ENCODE measurements around the gene TCF20. TPM values are rescaled to one million over a fixed set of nuclear protein-coding genes. Genes with fewer than 3 reads are reported as not detected.
A peak's percentile ranks its signal among the peaks of the same experiment; 100 is the strongest.

Gene TCF20
- polyA plus RNA-seq, 3 donors = 0.67 to 11.1 (median 0.99) TPM

GRCh38 chr22:42317008-42317407 lies 46.6 kb upstream of the TCF20 start:
- no peaks in the 10 kb centered on the region for H3K36me3 Mint-ChIP-seq
- Histone ChIP-seq H3K36me3 (replicated peaks in 1 of 2; ENCODE audit: control insufficient read depth in 1 of 2, insufficient read depth in 2 of 2, low read length in 2 of 2) (no peaks in the 10 kb centered on the region), H3K4me2 (replicated peaks; ENCODE audit: extremely low read depth, low read length, poor library complexity, severe bottlenecking) (no peak overlapping the region), H3K9me3 (replicated peaks in 1 of 2; ENCODE audit: control insufficient read depth in 1 of 2, insufficient read depth in 1 of 2, low read length in 2 of 2) (no peaks in the 10 kb centered on the region), H3K4me3 (replicated peaks in 1 of 3; ENCODE audit: low read depth in 2 of 3, low read length in 3 of 3) (no peak overlapping the region), H3K4me1 (ENCODE audit: control insufficient read depth in 1 of 2, insufficient read depth in 2 of 2, low read length in 2 of 2) (peaks cover 0 to 4% of the 10 kb centered on the region in 2 donors), H2AFZ (ENCODE audit: insufficient read depth, low read depth, low read length, poor library complexity, severe bottlenecking) (no peak overlapping the region), H3K79me2 (ENCODE audit: insufficient read depth, low read length) (no peaks in the 10 kb centered on the region), H3K27ac (ENCODE audit: low read depth in 1 of 2, low read length in 2 of 2) (no peak overlapping the region), H3K9ac (ENCODE audit: insufficient read depth, low read length, poor library complexity, severe bottlenecking) (no peak overlapping the region), H3K27me3 (ENCODE audit: control insufficient read depth in 2 of 2, insufficient read depth in 2 of 2, low read length in 2 of 2) (peaks cover 0 to 15% of the 10 kb centered on the region in 2 donors), H4K20me1 (ENCODE audit: insufficient read depth, low read length) (no peaks in the 10 kb centered on the region)
- no peak overlapping the region for H3K4me3 Mint-ChIP-seq
- H3K27me3 Mint-ChIP-seq (ENCODE audit: low read depth in 3 of 3) = peaks cover 15 to 26% (median 26%) of the 10 kb centered on the region in 3 donors
- H3K27ac Mint-ChIP-seq = peak overlapping the region in 3 of 7 donors; percentile 1 to 13 (median 4)
- DNase-seq = no peak
- TF ChIP-seq, protein P1, sequence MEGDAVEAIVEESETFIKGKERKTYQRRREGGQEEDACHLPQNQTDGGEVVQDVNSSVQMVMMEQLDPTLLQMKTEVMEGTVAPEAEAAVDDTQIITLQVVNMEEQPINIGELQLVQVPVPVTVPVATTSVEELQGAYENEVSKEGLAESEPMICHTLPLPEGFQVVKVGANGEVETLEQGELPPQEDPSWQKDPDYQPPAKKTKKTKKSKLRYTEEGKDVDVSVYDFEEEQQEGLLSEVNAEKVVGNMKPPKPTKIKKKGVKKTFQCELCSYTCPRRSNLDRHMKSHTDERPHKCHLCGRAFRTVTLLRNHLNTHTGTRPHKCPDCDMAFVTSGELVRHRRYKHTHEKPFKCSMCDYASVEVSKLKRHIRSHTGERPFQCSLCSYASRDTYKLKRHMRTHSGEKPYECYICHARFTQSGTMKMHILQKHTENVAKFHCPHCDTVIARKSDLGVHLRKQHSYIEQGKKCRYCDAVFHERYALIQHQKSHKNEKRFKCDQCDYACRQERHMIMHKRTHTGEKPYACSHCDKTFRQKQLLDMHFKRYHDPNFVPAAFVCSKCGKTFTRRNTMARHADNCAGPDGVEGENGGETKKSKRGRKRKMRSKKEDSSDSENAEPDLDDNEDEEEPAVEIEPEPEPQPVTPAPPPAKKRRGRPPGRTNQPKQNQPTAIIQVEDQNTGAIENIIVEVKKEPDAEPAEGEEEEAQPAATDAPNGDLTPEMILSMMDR (IDR thresholded peaks at IDR 0.05) = no peak
- H3K9me3 Mint-ChIP-seq = no peaks in the 10 kb centered on the region
- WGBS (ENCODE audit: insufficient coverage) = 60% methylated on average over 9 of the region's 13 CpGs
- intact Hi-C loops (cut with micrococcal nuclease) = no loop called here
- peaks cover 15% of the 10 kb centered on the region for H3K4me1 Mint-ChIP-seq

DNA sequence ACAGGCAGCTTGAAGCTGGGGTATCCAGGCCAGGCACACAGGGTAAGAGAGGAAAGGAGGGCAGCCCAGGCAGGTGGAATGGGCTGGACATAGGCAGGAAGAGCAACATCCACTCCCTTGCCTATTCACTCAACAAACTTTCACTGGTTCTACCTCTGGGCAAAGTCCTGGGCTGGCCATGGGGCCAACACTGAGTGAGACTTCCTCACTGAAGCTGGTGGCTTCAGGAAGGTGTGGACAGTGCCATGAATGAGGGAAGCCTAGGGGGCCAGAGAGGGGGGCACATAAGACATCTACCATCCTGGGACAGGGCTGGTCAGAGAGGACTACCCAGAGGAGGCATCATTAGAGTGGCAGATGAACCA lies 44.9 kb upstream of the TCF20 start:
- no peak overlapping the region for H3K9ac ChIP-seq (ENCODE audit: insufficient read depth, low read length, poor library complexity, severe bottlenecking)
- H3K27ac Mint-ChIP-seq = no peak overlapping the region
- H3K36me3 Mint-ChIP-seq = no peaks in the 10 kb centered on the region
- intact Hi-C loops (cut with micrococcal nuclease) = no loop called here
- peaks cover 15% of the 10 kb centered on the region for H3K4me1 Mint-ChIP-seq
- H3K4me1 ChIP-seq (ENCODE audit: control insufficient read depth in 1 of 2, insufficient read depth in 2 of 2, low read length in 2 of 2) = peaks cover 0 to 4% of the 10 kb centered on the region in 2 donors
- no peak for DNase-seq
- peaks cover 0 to 15% of the 10 kb centered on the region in 2 donors for H3K27me3 ChIP-seq (ENCODE audit: control insufficient read depth in 2 of 2, insufficient read depth in 2 of 2, low read length in 2 of 2)
- H2AFZ ChIP-seq (ENCODE audit: insufficient read depth, low read depth, low read length, poor library complexity, severe bottlenecking) = no peak overlapping the region
- no peak overlapping the region for H3K4me3 Mint-ChIP-seq
- H3K79me2 ChIP-seq (ENCODE audit: insufficient read depth, low read length) = no peaks in the 10 kb centered on the region
- no peaks in the 10 kb centered on the region for H3K36me3 ChIP-seq (replicated peaks in 1 of 2; ENCODE audit: control insufficient read depth in 1 of 2, insufficient read depth in 2 of 2, low read length in 2 of 2)
- TF ChIP-seq, protein P1 (IDR thresholded peaks at IDR 0.05) = no peak
- no peak overlapping the region for H3K27ac ChIP-seq (ENCODE audit: low read depth in 1 of 2, low read length in 2 of 2)
- H3K9me3 ChIP-seq (replicated peaks in 1 of 2; ENCODE audit: control insufficient read depth in 1 of 2, insufficient read depth in 1 of 2, low read length in 2 of 2) = no peaks in the 10 kb centered on the region
- H3K4me2 ChIP-seq (replicated peaks; ENCODE audit: extremely low read depth, low read length, poor library complexity, severe bottlenecking) = no peak overlapping the region
- H4K20me1 ChIP-seq (ENCODE audit: insufficient read depth, low read length) = no peaks in the 10 kb centered on the region
- H3K4me3 ChIP-seq (replicated peaks in 1 of 3; ENCODE audit: low read depth in 2 of 3, low read length in 3 of 3) = no peak overlapping the region
- peaks cover 19 to 26% (median 25%) of the 10 kb centered on the region in 3 donors for H3K27me3 Mint-ChIP-seq (ENCODE audit: low read depth in 3 of 3)
- peaks cover 0 to 2% (median 0%) of the 10 kb centered on the region in 7 donors for H3K9me3 Mint-ChIP-seq
